ENCODE measurements around the gene AFF2. TPM values are rescaled to one million over a fixed set of nuclear protein-coding genes. Genes with fewer than 3 reads are reported as not detected.
"Not testable (repeated sequence)": the region's sequence is repeated elsewhere in the genome, so short reads cannot be mapped to it uniquely, and the experiment has no call there.

Gene AFF2
- total RNA-seq, 1 experiment from 2014 or later = 0.13 TPM

DNA sequence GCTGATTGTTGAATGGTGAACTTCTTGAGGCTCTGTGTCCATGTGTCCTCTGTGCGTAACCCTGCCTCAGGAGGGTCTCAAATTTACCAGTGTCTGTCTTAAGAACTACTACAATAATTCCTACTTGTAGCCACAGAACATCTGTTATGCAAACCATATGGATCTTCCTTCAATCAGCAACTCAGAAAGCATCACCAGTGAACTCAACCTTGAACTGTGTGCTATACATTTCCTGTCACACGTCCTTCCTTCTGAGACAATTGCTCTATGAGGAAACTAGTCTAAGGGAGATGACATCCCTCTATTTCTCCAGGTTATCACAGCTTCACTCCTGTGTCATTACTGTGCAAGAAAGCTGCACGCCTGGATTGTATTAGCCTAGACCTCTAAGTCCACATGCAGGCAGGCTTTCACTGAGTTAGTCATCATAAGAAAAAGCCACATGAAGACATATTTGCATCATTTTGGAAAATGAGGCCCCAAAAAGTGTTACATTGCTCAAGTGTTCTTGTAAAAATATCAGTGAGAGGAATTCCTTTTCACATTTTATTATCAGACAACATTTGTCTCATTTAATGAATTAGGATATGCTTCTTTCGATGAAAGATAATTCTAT, 157.8 kb downstream of the AFF2 start:
- Histone ChIP-seq H3K27me3 (replicated peaks) (no peaks in the 10 kb centered on the region), H3K4me3 (no peak overlapping the region), H3K27ac (no peak overlapping the region), H3K9me3 (replicated peaks) (no peaks in the 10 kb centered on the region), H3K36me3 (no peaks in the 10 kb centered on the region), H3K4me1 (replicated peaks) (no peaks in the 10 kb centered on the region)
- no peak for DNase-seq (ENCODE audit: low read depth in 1 of 2, low spot score in 2 of 2)

DNA sequence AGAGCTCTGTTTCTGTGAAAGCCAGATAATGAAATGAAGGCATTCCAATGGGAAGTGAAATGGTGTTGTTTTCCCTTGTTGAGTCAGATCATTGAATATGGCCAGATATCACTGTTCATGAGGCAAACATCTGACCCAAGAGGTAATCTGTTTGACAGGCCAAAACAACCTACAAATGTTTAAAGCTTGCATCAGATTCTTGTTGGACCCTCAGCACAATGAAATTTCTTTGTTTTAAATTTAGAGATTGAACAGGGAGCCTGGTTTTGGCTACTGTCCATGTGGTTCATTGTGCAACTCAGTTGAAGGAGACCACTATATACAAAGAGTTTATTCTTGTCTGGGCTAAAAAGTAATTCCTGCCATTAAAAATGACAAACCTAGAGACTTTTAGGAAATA, 159.1 kb downstream of the AFF2 start:
- Histone ChIP-seq H3K36me3 (no peaks in the 10 kb centered on the region), H3K27ac (no peak overlapping the region), H3K27me3 (replicated peaks) (no peaks in the 10 kb centered on the region), H3K9me3 (replicated peaks) (no peaks in the 10 kb centered on the region), H3K4me3 (no peak overlapping the region), H3K4me1 (replicated peaks) (no peaks in the 10 kb centered on the region)
- DNase-seq (ENCODE audit: low read depth in 1 of 2, low spot score in 2 of 2) = no peak

DNA sequence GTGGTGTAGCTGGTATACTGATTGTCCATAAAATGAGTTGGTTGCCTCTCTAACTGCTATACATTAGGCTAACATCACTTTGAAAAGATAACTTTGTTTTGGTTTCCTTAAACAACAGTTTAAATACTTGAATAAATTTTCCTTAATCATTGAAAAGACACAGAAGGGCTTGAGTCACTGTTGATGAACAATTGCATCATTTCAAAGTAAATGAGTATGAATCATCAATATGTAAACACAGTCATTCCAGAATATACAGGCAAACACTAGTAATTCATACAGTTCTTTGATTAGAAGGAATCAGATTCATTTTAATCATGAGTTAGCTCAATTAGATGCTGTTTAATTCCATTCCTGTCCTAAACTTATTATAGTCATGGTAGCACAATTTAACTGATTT, 160.6 kb downstream of the AFF2 start:
- H3K36me3 ChIP-seq = no peaks in the 10 kb centered on the region
- no peaks in the 10 kb centered on the region for H3K27me3 ChIP-seq (replicated peaks)
- no peaks in the 10 kb centered on the region for H3K4me1 ChIP-seq (replicated peaks)
- no peak for DNase-seq (ENCODE audit: low read depth in 1 of 2, low spot score in 2 of 2)
- no peak overlapping the region for H3K27ac ChIP-seq
- H3K9me3 ChIP-seq (replicated peaks) = no peaks in the 10 kb centered on the region
- H3K4me3 ChIP-seq = no peak overlapping the region

DNA sequence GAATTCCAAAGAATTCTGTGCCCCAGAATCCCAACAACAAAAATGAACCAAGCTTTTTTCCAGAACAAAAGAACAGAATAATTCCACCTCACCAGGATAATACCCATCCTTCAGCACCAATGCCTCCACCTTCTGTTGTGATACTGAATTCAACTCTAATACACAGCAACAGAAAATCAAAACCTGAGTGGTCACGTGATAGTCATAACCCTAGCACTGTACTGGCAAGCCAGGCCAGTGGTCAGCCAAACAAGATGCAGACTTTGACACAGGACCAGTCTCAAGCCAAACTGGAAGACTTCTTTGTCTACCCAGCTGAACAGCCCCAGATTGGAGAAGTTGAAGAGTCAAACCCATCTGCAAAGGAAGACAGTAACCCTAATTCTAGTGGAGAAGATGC, 161.6 kb downstream of the AFF2 start:
- Histone ChIP-seq H3K9me3 (replicated peaks) (no peaks in the 10 kb centered on the region), H3K4me1 (replicated peaks) (no peaks in the 10 kb centered on the region), H3K36me3 (no peaks in the 10 kb centered on the region), H3K27ac (no peak overlapping the region), H3K27me3 (replicated peaks) (no peaks in the 10 kb centered on the region), H3K4me3 (no peak overlapping the region)
- DNase-seq (ENCODE audit: low read depth in 1 of 2, low spot score in 2 of 2) = no peak

DNA sequence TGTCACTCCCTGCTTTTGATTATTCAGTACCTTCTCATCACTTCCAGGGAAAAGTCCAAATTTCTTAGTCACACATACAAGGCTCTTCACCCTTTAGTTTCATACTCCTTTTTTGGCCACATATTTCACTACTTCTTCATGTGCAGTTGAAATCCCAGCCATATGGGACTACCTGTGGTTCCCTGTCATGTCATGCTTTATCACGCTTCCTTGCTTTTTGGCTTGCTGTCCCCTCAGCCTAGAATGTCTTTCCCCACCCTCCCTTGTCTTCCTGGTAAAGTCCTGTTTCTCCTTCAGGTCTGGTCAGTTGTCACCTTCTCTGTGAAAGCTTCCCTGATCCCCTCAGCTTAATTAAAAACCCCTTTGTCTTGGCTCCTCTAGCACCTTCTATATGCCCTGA, 163.8 kb downstream of the AFF2 start:
- DNase-seq (ENCODE audit: low read depth in 1 of 2, low spot score in 2 of 2) = no peak
- Histone ChIP-seq H3K4me1 (replicated peaks) (no peaks in the 10 kb centered on the region), H3K9me3 (replicated peaks) (no peaks in the 10 kb centered on the region), H3K4me3 (no peak overlapping the region), H3K27ac (no peak overlapping the region), H3K27me3 (replicated peaks) (no peaks in the 10 kb centered on the region), H3K36me3 (no peaks in the 10 kb centered on the region)

DNA sequence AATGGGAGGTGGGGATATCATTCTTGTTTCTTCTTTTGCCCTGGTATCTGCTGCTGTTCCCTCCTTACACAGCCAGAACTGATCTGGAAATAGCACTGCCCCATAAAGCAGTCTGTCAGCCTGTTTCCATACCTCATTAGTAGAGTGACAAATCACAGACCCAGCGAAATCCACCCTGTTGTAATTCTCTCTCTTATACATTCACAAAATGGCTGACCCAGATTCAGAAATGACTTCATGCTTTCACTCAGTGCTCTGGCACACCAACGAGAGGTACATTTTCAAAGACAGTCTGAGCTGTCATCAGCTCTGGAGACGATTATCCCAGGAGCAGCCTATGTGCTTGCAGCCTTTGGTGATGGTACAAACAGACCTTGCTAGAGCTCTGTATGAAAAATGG, 164.6 kb downstream of the AFF2 start:
- no peaks in the 10 kb centered on the region for H3K27me3 ChIP-seq (replicated peaks)
- no peak for DNase-seq (ENCODE audit: low read depth in 1 of 2, low spot score in 2 of 2)
- H3K4me3 ChIP-seq = no peak overlapping the region
- H3K9me3 ChIP-seq (replicated peaks) = no peaks in the 10 kb centered on the region
- no peaks in the 10 kb centered on the region for H3K4me1 ChIP-seq (replicated peaks)
- no peak overlapping the region for H3K27ac ChIP-seq
- H3K36me3 ChIP-seq = no peaks in the 10 kb centered on the region

DNA sequence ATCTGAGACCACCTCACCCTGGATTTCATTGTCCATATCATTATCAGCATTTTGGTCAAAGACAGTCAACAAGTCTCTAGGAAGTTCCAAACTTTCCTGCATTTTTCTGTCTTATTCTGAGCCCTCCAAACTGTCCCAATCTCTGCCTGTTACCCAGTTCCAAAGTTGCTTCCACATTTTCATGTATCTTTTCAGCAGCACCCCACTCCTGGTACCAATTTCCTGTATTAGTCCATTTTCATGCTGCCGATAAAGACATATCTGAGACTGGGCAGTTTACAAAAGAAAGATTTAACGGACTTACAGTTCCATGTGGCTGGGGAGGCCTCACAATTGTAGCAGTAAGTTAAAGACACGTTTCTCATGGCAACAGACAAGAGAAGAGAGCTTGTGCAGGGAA, 168.8 kb downstream of the AFF2 start:
- H3K27ac ChIP-seq; H3K36me3 ChIP-seq; H3K9me3 ChIP-seq (replicated peaks); H3K4me3 ChIP-seq; H3K4me1 ChIP-seq (replicated peaks); DNase-seq (ENCODE audit: low read depth in 1 of 2, low spot score in 2 of 2); H3K27me3 ChIP-seq (replicated peaks): not testable (repeated sequence)

DNA sequence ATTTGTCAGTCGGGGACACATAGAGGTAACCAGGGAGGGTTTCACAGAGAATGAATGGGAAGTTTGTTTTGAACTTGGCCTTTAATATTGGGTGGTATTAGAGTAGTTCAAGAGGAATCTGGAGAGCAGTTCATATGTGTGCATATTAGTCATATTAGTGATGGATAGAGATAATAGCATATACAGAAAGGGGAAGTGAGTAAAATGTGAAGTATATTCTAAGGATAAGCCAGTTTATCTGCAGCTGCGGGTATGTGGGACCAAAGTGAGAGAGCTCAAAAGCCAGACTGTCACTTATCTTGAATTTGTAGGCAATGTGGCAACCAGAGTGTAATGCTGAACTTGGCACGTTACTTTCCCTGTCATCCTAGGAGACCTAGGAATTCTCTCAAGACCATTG, 169.9 kb downstream of the AFF2 start:
- Histone ChIP-seq H3K27ac (no peak overlapping the region), H3K4me3 (no peak overlapping the region), H3K9me3 (replicated peaks) (no peaks in the 10 kb centered on the region), H3K4me1 (replicated peaks) (no peaks in the 10 kb centered on the region), H3K27me3 (replicated peaks) (no peaks in the 10 kb centered on the region), H3K36me3 (no peaks in the 10 kb centered on the region)
- no peak for DNase-seq (ENCODE audit: low read depth in 1 of 2, low spot score in 2 of 2)

DNA sequence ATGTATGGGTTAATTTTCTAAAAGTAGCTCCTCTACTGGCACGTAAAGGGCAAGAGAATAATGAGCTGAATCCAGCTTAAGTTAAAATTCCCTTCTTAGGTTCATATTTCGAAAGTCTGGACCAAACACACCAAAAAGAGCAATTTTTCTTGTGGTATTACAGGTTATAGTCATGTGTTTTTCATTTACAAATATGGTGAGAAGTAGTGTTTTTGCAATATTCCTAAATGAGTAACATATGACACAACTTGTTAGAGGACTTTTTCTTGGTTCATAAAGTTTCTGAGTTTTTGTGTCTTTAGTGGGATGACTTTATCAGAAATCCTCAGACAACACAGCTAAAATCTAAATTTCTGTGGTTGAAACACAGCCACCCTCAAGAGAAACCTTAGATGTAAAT, 172.1 kb downstream of the AFF2 start:
- Histone ChIP-seq H3K27ac (no peak overlapping the region), H3K4me3 (no peak overlapping the region), H3K4me1 (replicated peaks) (no peaks in the 10 kb centered on the region), H3K9me3 (replicated peaks) (no peaks in the 10 kb centered on the region), H3K27me3 (replicated peaks) (no peaks in the 10 kb centered on the region), H3K36me3 (no peaks in the 10 kb centered on the region)
- DNase-seq (ENCODE audit: low read depth in 1 of 2, low spot score in 2 of 2) = no peak

DNA sequence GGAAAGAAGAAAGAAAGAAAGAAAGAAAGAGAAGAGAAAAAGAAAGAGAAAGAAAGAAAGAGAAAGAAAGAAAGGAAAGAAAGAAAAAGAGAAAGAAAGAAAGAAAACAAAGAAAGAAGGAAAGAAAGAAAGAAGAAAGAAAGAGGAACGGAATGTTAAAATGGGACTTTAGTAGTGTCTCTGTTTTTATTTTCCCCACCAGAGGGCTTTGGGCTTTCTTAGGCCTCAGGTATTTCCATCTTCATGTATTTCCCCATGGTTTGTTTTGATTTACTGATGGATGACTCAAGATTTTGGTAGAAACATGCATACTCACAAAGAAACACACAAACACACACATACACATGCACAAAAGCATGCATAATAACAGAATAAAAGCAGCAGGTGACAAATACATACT, 181.2 kb downstream of the AFF2 start:
- no peaks in the 10 kb centered on the region for H3K4me1 ChIP-seq (replicated peaks)
- no peaks in the 10 kb centered on the region for H3K36me3 ChIP-seq
- H3K27ac ChIP-seq = no peak overlapping the region
- H3K9me3 ChIP-seq (replicated peaks) = no peaks in the 10 kb centered on the region
- no peaks in the 10 kb centered on the region for H3K27me3 ChIP-seq (replicated peaks)
- DNase-seq (ENCODE audit: low read depth in 1 of 2, low spot score in 2 of 2) = no peak
- H3K4me3 ChIP-seq = no peak overlapping the region

DNA sequence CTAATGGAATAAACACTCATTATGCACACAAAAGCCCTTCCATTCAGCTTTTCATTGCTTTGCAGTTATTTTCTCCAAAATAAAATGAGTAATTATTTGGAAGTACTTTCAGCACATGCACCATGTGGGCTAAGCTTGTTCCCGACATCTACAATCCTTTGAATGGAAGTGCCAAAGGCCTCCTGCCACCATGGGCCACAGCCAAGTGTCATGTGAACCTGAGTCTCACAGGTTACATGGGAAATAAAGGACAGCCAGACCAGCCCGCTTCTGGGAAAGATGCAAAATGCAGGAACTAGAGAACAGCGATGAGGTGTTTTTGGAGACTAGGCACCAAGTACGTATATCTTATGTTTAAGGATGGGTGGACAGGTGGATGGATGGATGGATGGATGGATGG, 181.8 kb downstream of the AFF2 start:
- H3K9me3 ChIP-seq (replicated peaks) = no peaks in the 10 kb centered on the region
- no peak overlapping the region for H3K4me3 ChIP-seq
- no peak overlapping the region for H3K27ac ChIP-seq
- no peak for DNase-seq (ENCODE audit: low read depth in 1 of 2, low spot score in 2 of 2)
- H3K27me3 ChIP-seq (replicated peaks) = no peaks in the 10 kb centered on the region
- H3K4me1 ChIP-seq (replicated peaks) = no peaks in the 10 kb centered on the region
- no peaks in the 10 kb centered on the region for H3K36me3 ChIP-seq

DNA sequence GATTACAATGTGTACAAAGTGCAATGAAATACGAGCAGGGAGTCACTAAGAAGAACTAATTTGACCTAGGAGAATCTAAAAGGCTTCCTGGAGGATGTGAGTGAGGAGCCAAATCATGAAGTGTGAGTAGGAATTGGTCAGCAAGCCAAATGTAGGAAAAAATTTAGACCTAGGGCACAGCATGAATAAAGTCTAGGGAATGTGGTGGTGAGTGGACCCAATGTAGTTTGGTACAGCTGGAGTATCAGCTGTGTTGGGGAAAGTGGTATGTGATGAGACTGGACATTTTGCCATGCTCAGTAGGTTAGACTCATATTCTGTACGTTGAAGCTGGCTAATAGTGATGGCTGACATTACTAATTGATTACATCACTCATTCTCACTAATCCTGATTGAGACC, 191.0 kb downstream of the AFF2 start:
- Histone ChIP-seq H3K27me3 (replicated peaks) (no peaks in the 10 kb centered on the region), H3K36me3 (no peaks in the 10 kb centered on the region), H3K4me3 (no peak overlapping the region), H3K9me3 (replicated peaks) (no peaks in the 10 kb centered on the region), H3K27ac (no peak overlapping the region), H3K4me1 (replicated peaks) (no peaks in the 10 kb centered on the region)
- no peak for DNase-seq (ENCODE audit: low read depth in 1 of 2, low spot score in 2 of 2)

DNA sequence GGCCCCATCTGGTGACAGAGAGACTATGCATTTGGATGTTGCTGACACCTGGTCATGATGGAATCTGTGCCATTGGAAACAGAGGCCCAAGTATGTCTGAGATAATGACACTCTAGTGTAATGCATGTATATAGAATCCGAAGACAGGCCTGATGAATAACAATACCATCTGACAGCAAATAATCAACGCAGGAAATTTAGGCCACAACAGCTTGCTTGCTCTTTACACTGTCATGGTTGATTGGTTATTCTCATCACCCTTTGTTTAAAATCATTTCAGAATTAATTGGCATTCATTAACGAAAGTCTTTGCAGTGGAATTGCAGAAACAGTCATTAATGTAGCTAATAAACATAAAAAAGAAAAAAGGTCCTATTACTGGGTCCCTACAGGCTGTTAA, 194.8 kb downstream of the AFF2 start:
- Histone ChIP-seq H3K4me1 (replicated peaks) (no peaks in the 10 kb centered on the region), H3K9me3 (replicated peaks) (no peaks in the 10 kb centered on the region), H3K27me3 (replicated peaks) (no peaks in the 10 kb centered on the region), H3K27ac (no peak overlapping the region), H3K4me3 (no peak overlapping the region), H3K36me3 (no peaks in the 10 kb centered on the region)
- no peak for DNase-seq (ENCODE audit: low read depth in 1 of 2, low spot score in 2 of 2)

DNA sequence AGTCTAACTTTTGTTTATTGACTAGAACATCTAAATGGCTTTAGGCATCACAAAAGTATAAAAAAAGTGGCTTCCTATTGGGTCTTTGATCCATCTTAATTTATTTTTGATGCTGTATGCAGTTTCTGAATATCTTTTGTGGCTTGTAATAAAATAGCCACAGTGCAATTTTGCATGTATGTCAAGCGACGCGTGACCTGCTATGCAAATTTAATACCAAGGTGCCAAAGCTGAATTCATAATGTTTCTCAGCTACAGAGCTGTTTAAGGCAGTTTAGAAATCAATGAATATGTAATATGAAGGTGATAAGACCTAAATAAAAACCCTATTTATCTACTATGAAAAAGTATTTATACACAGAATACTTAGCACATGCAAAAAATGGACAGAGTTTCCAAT, 197.8 kb downstream of the AFF2 start:
- Histone ChIP-seq H3K27me3 (replicated peaks) (no peaks in the 10 kb centered on the region), H3K4me1 (replicated peaks) (no peaks in the 10 kb centered on the region), H3K36me3 (no peaks in the 10 kb centered on the region), H3K4me3 (no peak overlapping the region), H3K9me3 (replicated peaks) (no peaks in the 10 kb centered on the region), H3K27ac (no peak overlapping the region)
- no peak for DNase-seq (ENCODE audit: low read depth in 1 of 2, low spot score in 2 of 2)

DNA sequence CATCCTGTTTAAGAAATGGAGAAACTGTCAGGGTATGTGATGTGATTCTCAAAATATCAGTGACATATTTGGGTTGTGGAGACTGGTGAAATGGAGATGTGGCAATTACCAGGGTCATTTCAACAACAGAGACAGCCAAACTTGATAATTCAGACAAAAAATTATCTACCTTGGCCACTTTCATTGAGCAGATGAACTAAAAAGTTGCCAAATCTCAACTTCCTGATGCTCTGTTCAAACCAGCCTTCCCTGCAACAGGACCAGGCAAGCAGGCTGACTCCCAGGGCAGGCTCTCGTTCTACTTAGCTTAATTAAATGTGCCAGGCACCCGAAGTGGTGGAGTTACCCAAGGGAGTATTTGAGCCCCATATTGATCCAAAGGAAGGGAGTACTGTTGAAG, 199.6 kb downstream of the AFF2 start:
- no peaks in the 10 kb centered on the region for H3K27me3 ChIP-seq (replicated peaks)
- H3K4me1 ChIP-seq (replicated peaks) = no peaks in the 10 kb centered on the region
- no peak overlapping the region for H3K27ac ChIP-seq
- DNase-seq (ENCODE audit: low read depth in 1 of 2, low spot score in 2 of 2) = no peak
- H3K4me3 ChIP-seq = no peak overlapping the region
- no peaks in the 10 kb centered on the region for H3K9me3 ChIP-seq (replicated peaks)
- no peaks in the 10 kb centered on the region for H3K36me3 ChIP-seq
